HuH-7.5 (cell line): Measurements from ENCODE around the gene TPRX2.
"Not testable (repeated sequence)": the region's sequence is repeated elsewhere in the genome, so short reads cannot be mapped to it uniquely, and the experiment has no call there.

Experiments used
- DNase-seq: peaks from one replicate; pipeline ENCODE4 v3.0.0; 2011; ENCODE audit warnings: low spot score

TPRX2 gene, protein sequence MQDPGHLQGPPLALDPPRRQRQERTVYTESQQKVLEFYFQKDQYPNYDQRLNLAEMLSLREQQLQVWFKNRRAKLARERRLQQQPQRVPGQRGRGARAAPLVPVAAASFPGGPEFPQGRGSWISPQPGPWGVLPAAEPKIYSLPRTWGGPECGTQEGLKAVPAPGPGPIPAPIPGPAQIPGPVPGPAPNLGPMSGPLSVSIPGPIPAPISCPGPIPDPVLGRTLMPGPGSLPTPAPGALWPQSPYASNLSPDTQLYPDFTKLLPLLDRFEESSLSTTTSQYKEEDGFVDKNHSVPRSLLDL

GRCh38 chr19:47858646-47859285 is at the start of gene TPRX2:
Gene TPRX2 (plus strand): TSS chr19:47859235. CDS start chr19:47859247, 12 bp downstream.
- DNase-seq = not testable (repeated sequence)

GRCh38 chr19:47813304-47813994 is 45.6 kb upstream of the TPRX2 start:
- DNase-seq = peak; percentile 70

DNA sequence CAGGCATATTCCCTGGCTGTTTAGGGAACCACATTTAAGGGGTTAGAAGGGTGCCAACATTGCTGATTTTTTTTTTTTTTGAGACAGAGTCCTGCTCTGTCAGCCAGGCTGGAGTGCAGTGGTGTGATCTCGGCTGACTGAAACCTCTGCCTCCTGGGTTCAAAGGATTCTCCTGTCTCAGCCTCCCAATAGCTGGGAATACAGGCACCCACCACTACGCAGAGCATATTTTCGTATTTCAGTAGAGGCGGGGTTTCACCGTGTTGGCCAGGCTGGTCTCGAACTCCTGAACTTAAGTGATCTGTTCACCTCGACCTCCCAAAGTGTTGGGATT is 45.1 kb upstream of the TPRX2 start:
- no peak for DNase-seq

GRCh38 chr19:47816270-47816669 is 42.8 kb upstream of the TPRX2 start:
- not testable (repeated sequence) for DNase-seq

- DNase-seq = not testable (repeated sequence)
These were observed 40.8 kb upstream of the TPRX2 start for GRCh38 chr19:47818221-47818620.

DNA sequence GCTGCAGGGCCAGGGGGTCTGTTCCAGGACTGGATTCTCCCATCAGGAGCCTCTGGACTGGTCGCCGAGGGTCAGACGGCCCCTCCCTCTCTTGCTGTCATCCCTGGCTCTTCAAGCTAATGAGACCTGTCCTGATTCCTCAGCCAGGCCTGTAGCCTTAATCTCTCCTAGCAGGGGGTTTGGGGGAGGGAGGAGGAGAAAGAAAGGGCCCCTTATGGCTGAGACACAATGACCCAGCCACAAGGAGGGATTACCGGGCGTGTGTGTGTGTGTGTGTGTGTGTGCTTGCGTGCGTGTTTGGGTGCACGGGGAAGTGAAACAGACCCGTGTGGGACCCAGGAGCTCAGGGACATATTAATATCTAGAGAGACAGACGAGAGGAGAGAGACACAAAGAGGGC is 39.2 kb upstream of the TPRX2 start:
- DNase-seq = no peak

DNA sequence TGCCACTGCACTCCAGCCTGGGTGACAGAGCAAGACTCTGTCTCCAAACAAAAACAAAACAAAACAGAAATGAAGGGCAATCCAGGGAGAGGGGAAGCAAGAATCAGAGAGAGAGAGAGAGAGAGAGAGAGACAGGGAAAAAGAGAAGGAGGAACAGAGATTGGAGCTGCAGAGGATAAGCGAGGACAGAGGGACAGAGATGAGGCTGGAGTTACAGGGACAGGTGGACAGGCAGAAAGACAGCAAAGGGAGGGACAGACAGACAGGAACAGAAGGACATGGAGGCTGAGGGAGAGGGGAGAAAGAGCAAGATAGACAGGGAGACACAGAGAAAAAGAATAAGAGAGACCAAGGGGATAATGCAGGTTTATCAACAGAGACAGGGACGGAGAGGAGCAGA is 38.6 kb upstream of the TPRX2 start:
- no peak for DNase-seq

DNA sequence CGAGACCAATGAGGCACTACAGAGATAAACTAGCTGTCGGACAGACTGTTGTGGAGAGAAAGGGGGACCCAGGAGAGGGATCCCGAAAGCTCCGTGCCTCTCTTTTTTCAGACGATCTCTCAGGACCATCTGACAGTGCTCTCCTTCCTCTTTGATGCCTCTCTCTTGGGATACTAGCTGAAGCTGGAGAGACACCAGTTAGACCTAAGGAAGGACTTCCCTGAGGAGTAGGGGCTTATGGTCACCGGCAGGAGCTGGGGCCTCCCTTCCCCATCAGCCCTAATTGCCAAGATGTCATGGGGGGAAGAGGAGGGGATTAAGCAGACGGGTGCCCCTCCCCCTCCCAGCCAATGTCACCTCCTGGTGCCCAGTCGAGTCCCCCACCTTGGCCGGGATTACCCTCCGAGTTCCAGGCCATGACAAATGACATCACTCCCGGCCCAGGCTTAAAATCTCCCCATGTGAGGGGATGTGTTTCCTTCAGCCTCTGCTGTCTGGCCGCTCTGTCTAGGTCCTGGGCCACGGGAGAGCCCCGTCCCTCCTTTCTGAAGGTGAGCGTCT is 37.5 kb upstream of the TPRX2 start, which contains the start of gene CRX:
CRX (plus strand) TSS at position 478 of the 561 bp plus-strand sequence. CDS start 12,507 bp downstream, outside the sequence.
- DNase-seq = no peak

- no peak for DNase-seq
These were observed 34.6 kb upstream of the TPRX2 start for GRCh38 chr19:47824396-47824795.

- DNase-seq = no peak
These were observed 32.2 kb upstream of the TPRX2 start for GRCh38 chr19:47826800-47827199.

DNA sequence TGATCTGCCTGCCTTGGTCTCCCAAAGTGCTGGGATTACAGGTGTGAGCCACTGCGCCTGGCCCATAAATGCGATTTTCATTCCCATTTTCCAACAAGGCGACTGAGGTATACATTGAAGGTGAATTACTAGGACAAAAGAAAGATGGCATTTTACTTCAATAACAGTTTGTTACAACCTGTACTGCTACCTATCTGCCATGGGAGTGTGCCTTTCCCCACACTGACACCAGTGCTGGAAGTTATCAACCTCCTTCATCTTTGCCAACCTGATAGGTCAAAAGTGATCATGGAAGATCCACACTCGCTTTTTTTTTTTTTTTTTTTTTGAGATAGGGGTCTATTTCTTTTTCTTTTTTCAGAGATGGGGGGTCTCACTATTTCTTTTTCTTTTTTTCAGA is 26.3 kb upstream of the TPRX2 start:
- DNase-seq = no peak

DNA sequence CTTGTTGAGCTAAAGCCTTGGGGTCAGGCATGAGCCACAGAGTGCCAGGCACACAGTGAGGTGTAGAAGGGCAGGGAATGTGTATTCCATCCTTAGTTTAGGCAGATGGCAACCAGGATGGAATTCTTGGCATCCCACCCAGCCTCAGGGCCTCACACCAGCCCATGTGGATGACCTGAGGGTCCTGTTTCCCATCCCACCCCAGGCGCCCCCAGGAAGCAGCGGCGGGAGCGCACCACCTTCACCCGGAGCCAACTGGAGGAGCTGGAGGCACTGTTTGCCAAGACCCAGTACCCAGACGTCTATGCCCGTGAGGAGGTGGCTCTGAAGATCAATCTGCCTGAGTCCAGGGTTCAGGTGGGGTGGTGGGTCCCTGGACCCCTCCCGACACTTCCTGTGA is 23.0 kb upstream of the TPRX2 start:
- no peak for DNase-seq

DNA sequence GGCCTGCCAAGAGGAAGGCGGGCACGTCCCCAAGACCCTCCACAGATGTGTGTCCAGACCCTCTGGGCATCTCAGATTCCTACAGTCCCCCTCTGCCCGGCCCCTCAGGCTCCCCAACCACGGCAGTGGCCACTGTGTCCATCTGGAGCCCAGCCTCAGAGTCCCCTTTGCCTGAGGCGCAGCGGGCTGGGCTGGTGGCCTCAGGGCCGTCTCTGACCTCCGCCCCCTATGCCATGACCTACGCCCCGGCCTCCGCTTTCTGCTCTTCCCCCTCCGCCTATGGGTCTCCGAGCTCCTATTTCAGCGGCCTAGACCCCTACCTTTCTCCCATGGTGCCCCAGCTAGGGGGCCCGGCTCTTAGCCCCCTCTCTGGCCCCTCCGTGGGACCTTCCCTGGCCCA is 19.6 kb upstream of the TPRX2 start:
- no peak for DNase-seq

DNA sequence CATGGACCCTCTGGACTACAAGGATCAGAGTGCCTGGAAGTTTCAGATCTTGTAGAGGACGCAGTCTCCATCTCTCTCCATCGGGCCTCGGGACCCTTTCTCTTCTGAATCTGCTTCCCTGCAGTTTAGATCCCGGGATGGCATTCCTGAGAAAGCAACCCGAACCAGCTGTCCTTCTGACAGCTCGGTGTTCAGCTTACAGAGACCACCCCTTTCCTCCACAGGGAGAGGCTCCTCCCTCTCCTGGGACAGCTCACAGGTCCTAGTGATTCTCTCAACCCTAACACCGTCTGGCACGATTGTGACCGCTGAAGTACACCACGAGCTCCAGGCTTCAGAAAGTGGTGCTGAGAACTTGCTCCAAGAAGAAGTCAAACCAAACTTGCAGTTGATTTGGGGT is 19.1 kb upstream of the TPRX2 start:
- no peak for DNase-seq

DNA sequence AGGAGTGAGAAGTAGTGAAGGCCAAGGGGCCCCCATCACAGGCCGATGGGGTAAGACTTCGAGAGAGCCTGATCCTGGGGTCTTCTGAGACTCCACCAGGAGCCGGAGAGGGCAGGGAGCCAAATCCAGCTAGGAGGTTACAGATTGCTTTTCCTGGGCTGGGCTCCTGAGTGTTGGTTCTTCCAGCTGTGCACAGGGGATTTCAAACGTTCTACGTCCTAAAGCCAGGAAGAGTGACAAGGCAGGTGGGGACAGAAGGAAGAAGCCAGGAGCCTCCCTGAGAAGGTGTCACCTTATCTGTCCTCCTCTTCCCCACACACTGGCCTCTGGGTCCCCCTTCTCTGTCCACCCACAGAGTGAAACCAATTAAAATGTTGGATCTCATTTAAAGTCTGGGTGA is 16.1 kb upstream of the TPRX2 start:
- DNase-seq = no peak

- DNase-seq = no peak
These were observed 10.6 kb upstream of the TPRX2 start for GRCh38 chr19:47848425-47848822.

DNA sequence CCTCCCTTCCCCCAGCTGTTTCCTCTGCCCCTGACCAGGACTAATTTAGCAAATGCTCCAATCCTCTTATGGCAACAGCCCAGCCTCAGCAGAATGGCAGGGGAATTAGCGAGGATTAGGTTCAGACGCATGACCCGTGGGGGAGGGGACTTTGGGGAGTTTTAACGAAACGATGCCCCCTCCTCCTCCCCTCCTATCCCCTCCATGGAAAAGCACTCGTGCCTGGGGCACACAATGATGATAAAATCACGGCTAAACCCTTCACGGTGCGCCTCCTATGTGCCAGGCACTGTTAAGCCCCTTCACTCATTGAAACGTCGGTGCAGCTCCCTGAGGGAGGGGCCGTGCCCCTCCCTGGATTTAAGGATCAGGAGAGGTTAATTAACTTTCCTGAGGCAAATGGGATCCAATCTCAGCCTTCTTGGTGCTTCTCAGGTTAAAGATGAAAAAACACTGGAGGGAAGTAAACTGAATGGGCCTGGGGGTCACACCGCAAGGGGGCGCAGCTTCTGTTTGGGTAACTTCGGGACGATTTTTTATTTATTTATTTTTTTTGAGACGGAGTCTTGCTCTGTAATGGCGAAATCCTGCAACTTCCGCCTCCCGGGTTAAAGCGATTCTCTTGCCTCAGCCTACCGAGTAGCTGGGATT is 10.1 kb upstream of the TPRX2 start:
- DNase-seq = no peak

DNA sequence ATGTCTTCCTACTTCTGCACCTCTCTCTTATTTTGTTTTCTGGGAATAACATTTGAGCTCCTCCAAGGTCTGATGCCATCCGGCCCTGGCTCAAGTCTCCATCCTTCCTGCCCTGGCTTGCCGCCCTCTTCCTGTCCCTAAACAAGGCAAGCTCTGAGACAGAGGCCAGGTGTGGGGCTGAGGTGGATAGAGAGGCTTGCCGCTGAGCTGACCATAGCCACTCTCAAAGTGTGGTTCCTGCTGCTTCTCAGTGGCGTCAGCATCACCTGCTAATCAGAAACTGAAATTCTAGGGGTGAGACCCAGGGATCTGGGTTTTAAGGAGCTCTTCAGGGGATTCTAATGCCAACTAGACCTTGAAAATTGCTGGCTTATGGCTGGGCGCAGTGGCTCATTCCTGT is 6.0 kb upstream of the TPRX2 start:
- DNase-seq = no peak

DNA sequence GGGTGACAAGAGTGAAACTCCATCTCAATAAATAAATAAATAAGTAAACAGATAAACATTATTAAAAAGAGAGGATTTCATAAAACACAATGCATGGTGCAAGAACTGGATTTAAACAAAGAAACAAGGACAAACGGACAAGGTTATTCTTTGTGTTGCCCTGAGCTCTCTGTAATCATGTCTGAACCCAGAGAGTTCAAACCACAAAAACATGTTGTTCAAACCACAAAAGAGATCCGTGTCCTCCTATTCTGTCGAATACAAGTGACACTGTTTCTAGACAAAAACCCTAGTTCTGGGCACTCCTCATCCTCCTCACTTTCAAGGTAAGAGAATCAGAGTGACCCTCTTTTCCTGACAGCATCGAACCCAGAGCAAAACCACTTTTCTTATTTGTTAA is 4.6 kb upstream of the TPRX2 start:
- no peak for DNase-seq

GRCh38 chr19:47858231-47858630 is 804 bp upstream of the TPRX2 start:
- not testable (repeated sequence) for DNase-seq

DNA sequence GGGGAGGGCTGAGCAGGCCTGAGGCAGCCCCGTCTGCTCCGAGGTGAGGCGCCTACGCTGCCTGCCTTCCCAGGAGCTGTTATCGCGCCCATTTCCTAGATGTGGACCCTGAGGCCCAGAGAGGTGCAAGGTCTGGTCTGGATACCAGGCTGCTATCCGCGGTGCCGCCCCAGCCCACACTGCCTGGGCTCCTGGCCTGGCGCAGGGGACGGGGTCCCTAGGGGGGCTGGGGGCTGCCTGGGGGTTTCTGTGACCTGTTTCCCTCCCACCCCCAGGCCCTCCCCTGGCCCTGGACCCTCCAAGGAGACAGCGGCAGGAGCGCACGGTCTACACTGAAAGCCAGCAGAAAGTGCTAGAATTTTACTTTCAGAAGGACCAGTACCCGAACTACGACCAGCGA is 803 bp downstream of the TPRX2 start:
- DNase-seq = not testable (repeated sequence)

GRCh38 chr19:47860602-47861297 is 1.7 kb downstream of the TPRX2 start:
- no peak for DNase-seq
